Esophagus (tissue), 2 donors: ENCODE results near the gene ZG16. TPM values are rescaled to one million over a fixed set of nuclear protein-coding genes. Genes with fewer than 3 reads are reported as not detected.
"Not testable (repeated sequence)": the region's sequence is repeated elsewhere in the genome, so short reads cannot be mapped to it uniquely, and the experiment has no call there.

ENCODE experiments used
- H3K27ac ChIP-seq, 2 donors: one replicate each; pipeline ENCODE4 v1.5.1; 2013; ENCODE audit warnings: low read depth in 2 of 2, mild to moderate bottlenecking in 2 of 2, inconsistent platforms in 1 of 2, low read length in 1 of 2, moderate library complexity in 1 of 2
- H3K27me3 ChIP-seq, 2 donors: one replicate each; pipeline ENCODE4 v1.6.1; 2013; ENCODE audit warnings: low read length in 2 of 2, control low read depth in 1 of 2, mild to moderate bottlenecking in 1 of 2; ENCODE audit not compliant: insufficient read depth in 2 of 2, control insufficient read depth in 1 of 2
- H3K36me3 ChIP-seq, 2 donors: one replicate each; pipeline ENCODE4 v1.6.1; 2013; ENCODE audit warnings: low read length in 1 of 2; ENCODE audit not compliant: control insufficient read depth in 2 of 2, insufficient read depth in 2 of 2
- H3K4me1 ChIP-seq, 2 donors: one replicate each; pipeline ENCODE4 v1.6.1; 2013; ENCODE audit warnings: low read length in 1 of 2; ENCODE audit not compliant: control insufficient read depth in 2 of 2, insufficient read depth in 2 of 2
- H3K4me3 ChIP-seq, 2 donors: one replicate each; pipeline ENCODE4 v1.5.1; 2013; ENCODE audit warnings: low read length in 2 of 2, mild to moderate bottlenecking in 2 of 2, low read depth in 1 of 2, moderate library complexity in 1 of 2
- H3K9me3 ChIP-seq, 2 donors: one replicate each; pipeline ENCODE4 v1.6.1; 2013; ENCODE audit warnings: mild to moderate bottlenecking in 2 of 2, low read depth in 1 of 2, low read length in 1 of 2, moderate library complexity in 1 of 2; ENCODE audit not compliant: control insufficient read depth in 2 of 2, insufficient read depth in 1 of 2
- WGBS, 2 donors: extraction: QIAGEN DNeasy Blood & Tissue Kit; methylation state at CpG; one replicate each; pipeline ENCODE4 v1.1.7; 2013; 5-methylcytosine and 5-hydroxymethylcytosine counted together
- polyA plus RNA-seq, 2 donors: library from polyadenylated mRNA; stranded (reverse); fragments of 200-250 nt; gene quantifications; one replicate each; pipeline ENCODE4 v1.2.3, GENCODE V29; 2013
- donor health status: healthy with polysubstance abuse.
- donor health status: Bipolar disorder and iron deficiency.

ZG16 gene
- polyA plus RNA-seq, 2 donors: 0.02 TPM; not detected in 1

GRCh38 chr16:29747947-29748759 is 29.9 kb upstream of the ZG16 start:
- Histone ChIP-seq H3K4me3 (no peak overlapping the region), H3K9me3 (no peaks in the 10 kb centered on the region), H3K27me3 (no peaks in the 10 kb centered on the region), H3K36me3 (no peaks in the 10 kb centered on the region), H3K4me1 (no peaks in the 10 kb centered on the region), H3K27ac (no peak overlapping the region)
- WGBS, 2 donors: 91 to 97% methylated on average over 28 to 30 of the region's 30 CpGs

GRCh38 chr16:29748760-29749149 is 29.3 kb upstream of the ZG16 start:
- H3K27ac ChIP-seq, H3K27me3 ChIP-seq, H3K4me3 ChIP-seq, H3K36me3 ChIP-seq, H3K4me1 ChIP-seq, H3K9me3 ChIP-seq: not testable (repeated sequence)
- 80 to 84% methylated on average over 4 of the region's 4 CpGs for WGBS, 2 donors

GRCh38 chr16:29753516-29753915 is 24.5 kb upstream of the ZG16 start:
- no peaks in the 10 kb centered on the region for H3K9me3 ChIP-seq
- H3K27me3 ChIP-seq: no peaks in the 10 kb centered on the region
- 84 to 89% methylated on average over 1 of the region's 1 CpG for WGBS, 2 donors

GRCh38 chr16:29756654-29757053 is 21.4 kb upstream of the ZG16 start:
- 56 to 88% methylated on average over 1 of the region's 1 CpG for WGBS, 2 donors
- H3K9me3 ChIP-seq: no peaks in the 10 kb centered on the region

More at GRCh38 chr16:29753516-29753915, 24.5 kb upstream of the ZG16 start:
- Histone ChIP-seq H3K36me3 (no peaks in the 10 kb centered on the region), H3K4me1 (no peaks in the 10 kb centered on the region), H3K4me3 (no peak overlapping the region), H3K27ac (no peak overlapping the region)

GRCh38 chr16:29757086-29757485 is 21.0 kb upstream of the ZG16 start:
- not testable (repeated sequence) for H3K9me3 ChIP-seq, H3K27ac ChIP-seq, H3K4me1 ChIP-seq, H3K36me3 ChIP-seq, H3K27me3 ChIP-seq, H3K4me3 ChIP-seq
- WGBS, 2 donors: 80 to 82% methylated on average over 8 of the region's 8 CpGs

More at GRCh38 chr16:29756654-29757053, 21.4 kb upstream of the ZG16 start:
- no peaks in the 10 kb centered on the region for H3K4me1 ChIP-seq
- no peak overlapping the region for H3K4me3 ChIP-seq
- H3K27ac ChIP-seq: no peak overlapping the region
- H3K27me3 ChIP-seq: no peaks in the 10 kb centered on the region
- H3K36me3 ChIP-seq: no peaks in the 10 kb centered on the region

GRCh38 chr16:29757950-29758466 is 20.0 kb upstream of the ZG16 start:
- Histone ChIP-seq H3K4me3 (no peak overlapping the region), H3K27me3 (no peaks in the 10 kb centered on the region), H3K4me1 (no peaks in the 10 kb centered on the region), H3K36me3 (no peaks in the 10 kb centered on the region), H3K27ac (no peak overlapping the region), H3K9me3 (no peaks in the 10 kb centered on the region)
- 69 to 75% methylated on average over 6 of the region's 6 CpGs for WGBS, 2 donors

GRCh38 chr16:29760567-29761279 is 17.3 kb upstream of the ZG16 start:
- WGBS, 2 donors: 73 to 77% methylated on average over 9 of the region's 9 CpGs
- no peak overlapping the region for H3K27ac ChIP-seq
- H3K9me3 ChIP-seq: no peaks in the 10 kb centered on the region
- no peaks in the 10 kb centered on the region for H3K4me1 ChIP-seq
- H3K27me3 ChIP-seq: no peaks in the 10 kb centered on the region
- no peak overlapping the region for H3K4me3 ChIP-seq
- H3K36me3 ChIP-seq: no peaks in the 10 kb centered on the region

GRCh38 chr16:29761280-29761651 is 16.8 kb upstream of the ZG16 start:
- not testable (repeated sequence) for H3K27ac ChIP-seq, H3K9me3 ChIP-seq, H3K4me3 ChIP-seq, H3K4me1 ChIP-seq, H3K36me3 ChIP-seq, H3K27me3 ChIP-seq
- 73 to 79% methylated on average over 8 of the region's 8 CpGs for WGBS, 2 donors

GRCh38 chr16:29761882-29762281 is 16.2 kb upstream of the ZG16 start:
- Histone ChIP-seq H3K9me3 (no peaks in the 10 kb centered on the region), H3K36me3 (no peaks in the 10 kb centered on the region), H3K4me3 (no peak overlapping the region), H3K27ac (no peak overlapping the region), H3K27me3 (no peaks in the 10 kb centered on the region), H3K4me1 (no peaks in the 10 kb centered on the region)
- 65 to 79% methylated on average over 6 of the region's 6 CpGs for WGBS, 2 donors
